K562 (cell line): ENCODE results near the gene LAMB1. TPM values are rescaled to one million over a fixed set of nuclear protein-coding genes. Genes with fewer than 3 reads are reported as not detected.

ENCODE experiments used
- CBFB ChIP-seq: sonication (generic); formaldehyde crosslinking; IDR thresholded peaks from 2 replicates; pipeline ENCODE4 v1.4.0; 2020; ENCODE audit warnings: mild to moderate bottlenecking, missing genetic modification reagents
- CHCHD3 ChIP-seq: fragments of 250-450 bp; sonication (Bioruptor Pico); IDR thresholded peaks from 2 replicates; pipeline ENCODE4 v2.1.2; 2022; ENCODE audit warnings: mild to moderate bottlenecking
- KLF1 ChIP-seq: fragments of 450-650 bp; IDR thresholded peaks from 2 replicates; pipeline ENCODE4 v1.6.1; 2016; ENCODE audit warnings: missing genetic modification characterization, missing compliant biosample characterization
- LCOR ChIP-seq: sonication (generic); formaldehyde crosslinking; IDR thresholded peaks from 2 replicates; pipeline ENCODE4 v1.8.0; 2022; ENCODE audit warnings: mild to moderate bottlenecking, missing genetic modification reagents
- MEF2D ChIP-seq: conservative IDR thresholded peaks from 2 replicates; pipeline ENCODE4 v1.6.1; 2016; ENCODE audit warnings: low read depth, missing genetic modification characterization, missing compliant biosample characterization
- PCBP1 ChIP-seq: fragments of 200-400 bp; formaldehyde crosslinking; IDR thresholded peaks from 2 replicates; pipeline ENCODE4 v1.6.1; 2018; ENCODE audit warnings: mild to moderate bottlenecking, low read depth, low read length; ENCODE audit not compliant: poor library complexity, severe bottlenecking
- ZNF24 ChIP-seq: fragments of 450-650 bp; IDR thresholded peaks from 2 replicates; pipeline ENCODE4 v1.6.1; 2016
- ZNF431 ChIP-seq: sonication (generic); formaldehyde crosslinking; IDR thresholded peaks from 2 replicates; pipeline ENCODE4 v1.8.0; 2022; ENCODE audit warnings: mild to moderate bottlenecking, missing genetic modification reagents
- ZNF584 ChIP-seq: fragments of 200-800 bp; sonication (Bioruptor generic); IDR thresholded peaks from 2 replicates; pipeline ENCODE4 v1.6.1; 2016; ENCODE audit warnings: low read depth, mild to moderate bottlenecking, missing genetic modification characterization, missing compliant biosample characterization
- polyA plus RNA-seq, 8 experiments: library from polyadenylated mRNA; depleted of rRNA in 4 of 8; stranded (reverse) in 5 of 8; unstranded in 3 of 8; fragments of >200 nt; fragmentation: Nextera tagmentation in 2 of 8; fragmentation: Illumina TruSeq in 1 of 8; extraction: Ambion mirVana in 2 of 8; extraction: Trizol in 1 of 8; gene quantifications; 2 replicates each; pipeline versions ENCODE4 v1.2.1 to v1.2.3, GENCODE V29; 2011 to 2014; ENCODE audit warnings: inconsistent platforms in 1 of 8, missing spikeins in 1 of 8
- total RNA-seq, 7 experiments: library from RNA; depleted of rRNA in 6 of 7; stranded (reverse); fragments of >200 nt in 6 of 7; fragmentation: Illumina TruSeq in 2 of 7; extraction: Trizol in 2 of 7; gene quantifications; 2 replicates each; pipeline versions ENCODE4 v1.2.1 to v1.2.3, GENCODE V29; 2011 to 2021; ENCODE audit warnings: low replicate concordance in 1 of 7
- TF ChIP-seq, protein P1 (sequence below): fragments of 450-650 bp; formaldehyde crosslinking; IDR thresholded peaks from 2 replicates; pipeline ENCODE4 v1.4.0; 2022; ENCODE audit warnings: missing genetic modification characterization
- TF ChIP-seq, protein P2 (sequence below), 2 experiments: fragments of 450-650 bp in 1 of 2; sonication (generic) in 1 of 2; formaldehyde crosslinking in 1 of 2; IDR thresholded peaks in 1 of 2; conservative IDR thresholded peaks in 1 of 2; 2 replicates each; pipeline versions ENCODE4 v1.6.1 to v1.8.1; 2016 to 2023; ENCODE audit warnings: mild to moderate bottlenecking in 2 of 2, moderate library complexity in 2 of 2, inconsistent platforms in 1 of 2, missing genetic modification reagents in 1 of 2
- TF ChIP-seq, protein P3 (sequence below): fragments of 450-650 bp; IDR thresholded peaks from 2 replicates; pipeline ENCODE4 v1.6.1; 2016; ENCODE audit warnings: low read depth, mild to moderate bottlenecking, moderate library complexity
- TF ChIP-seq, protein P4 (sequence below): fragments of 250-450 bp; sonication (Bioruptor Pico); IDR thresholded peaks from 2 replicates; pipeline ENCODE4 v1.5.0; 2021; ENCODE audit warnings: mild to moderate bottlenecking, borderline replicate concordance
- TF ChIP-seq, protein P5 (sequence below): sonication (generic); formaldehyde crosslinking; IDR thresholded peaks from 2 replicates; pipeline ENCODE4 v1.8.0; 2023; ENCODE audit warnings: mild to moderate bottlenecking, missing genetic modification reagents

LAMB1 gene
- total and polyA plus RNA-seq, 9 of the 15 experiments (the other 6 are each of a cell fraction or from before 2014, with no cell fraction given) = 6.0 to 17.7 (median 12.3) TPM

DNA sequence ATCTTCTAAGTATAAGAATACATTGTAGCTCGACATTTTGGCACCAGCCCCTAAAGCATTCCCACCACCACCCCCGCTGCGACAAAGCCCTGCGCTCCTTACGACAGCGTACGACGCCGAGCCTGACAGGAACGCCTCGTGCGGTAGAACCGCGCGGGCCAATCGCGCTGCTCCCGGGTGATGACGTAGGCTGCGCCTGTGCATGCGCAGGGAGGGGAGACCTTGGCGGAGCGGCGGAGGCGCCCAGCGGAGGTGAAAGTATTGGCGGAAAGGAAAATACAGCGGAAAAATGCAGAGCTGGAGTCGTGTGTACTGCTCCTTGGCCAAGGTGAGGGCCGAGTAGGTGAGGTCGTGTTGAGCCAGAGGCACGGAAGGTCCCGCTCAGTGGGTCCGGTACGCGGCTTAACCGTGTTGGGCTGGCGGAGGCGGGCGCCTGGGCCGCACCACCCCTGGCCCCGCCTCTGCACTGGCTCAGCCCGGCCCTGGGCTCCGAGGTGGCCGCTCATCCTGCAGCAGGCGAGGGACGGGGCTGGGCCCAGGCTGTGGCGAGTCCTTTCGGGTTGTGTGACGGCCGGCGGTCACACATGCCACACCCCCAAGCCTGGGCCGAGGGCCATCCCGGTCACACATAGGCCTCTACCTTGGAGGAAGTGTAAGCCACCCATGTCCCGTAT lies 111.9 kb downstream of the LAMB1 start, which contains the start of gene DLD (continued):
- TF ChIP-seq, protein P1, sequence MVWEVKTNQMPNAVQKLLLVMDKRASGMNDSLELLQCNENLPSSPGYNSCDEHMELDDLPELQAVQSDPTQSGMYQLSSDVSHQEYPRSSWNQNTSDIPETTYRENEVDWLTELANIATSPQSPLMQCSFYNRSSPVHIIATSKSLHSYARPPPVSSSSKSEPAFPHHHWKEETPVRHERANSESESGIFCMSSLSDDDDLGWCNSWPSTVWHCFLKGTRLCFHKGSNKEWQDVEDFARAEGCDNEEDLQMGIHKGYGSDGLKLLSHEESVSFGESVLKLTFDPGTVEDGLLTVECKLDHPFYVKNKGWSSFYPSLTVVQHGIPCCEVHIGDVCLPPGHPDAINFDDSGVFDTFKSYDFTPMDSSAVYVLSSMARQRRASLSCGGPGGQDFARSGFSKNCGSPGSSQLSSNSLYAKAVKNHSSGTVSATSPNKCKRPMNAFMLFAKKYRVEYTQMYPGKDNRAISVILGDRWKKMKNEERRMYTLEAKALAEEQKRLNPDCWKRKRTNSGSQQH (CRISPR knock-in tag) = no peak
- TF ChIP-seq LCOR (peak; percentile 88), ZNF24 (peak; percentile 89), ZNF584 (no peak; the same call in 1 of the 2 replicates), ZNF431 (no peak), MEF2D (tag) (no peak), PCBP1 (no peak), CBFB (CRISPR knock-in tag) (peak; percentile 81; the same call in 1 of the 2 replicates), KLF1 (tag) (peak; percentile 66), CHCHD3 (CRISPR knock-in tag) (no peak; the same call in 1 of the 2 replicates)
- TF ChIP-seq, protein P2, sequence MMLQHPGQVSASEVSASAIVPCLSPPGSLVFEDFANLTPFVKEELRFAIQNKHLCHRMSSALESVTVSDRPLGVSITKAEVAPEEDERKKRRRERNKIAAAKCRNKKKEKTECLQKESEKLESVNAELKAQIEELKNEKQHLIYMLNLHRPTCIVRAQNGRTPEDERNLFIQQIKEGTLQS (IDR thresholded peaks at IDR 0.05) = peak; percentile 79
- TF ChIP-seq, protein P2 (CRISPR knock-in tag; conservative IDR thresholded peaks at IDR 0.05) = peak; percentile 69; the same call in 1 of the 2 replicates
- TF ChIP-seq, protein P3, sequence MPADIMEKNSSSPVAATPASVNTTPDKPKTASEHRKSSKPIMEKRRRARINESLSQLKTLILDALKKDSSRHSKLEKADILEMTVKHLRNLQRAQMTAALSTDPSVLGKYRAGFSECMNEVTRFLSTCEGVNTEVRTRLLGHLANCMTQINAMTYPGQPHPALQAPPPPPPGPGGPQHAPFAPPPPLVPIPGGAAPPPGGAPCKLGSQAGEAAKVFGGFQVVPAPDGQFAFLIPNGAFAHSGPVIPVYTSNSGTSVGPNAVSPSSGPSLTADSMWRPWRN = peak; percentile 39; the same call in 1 of the 2 replicates
- TF ChIP-seq, protein P4, sequence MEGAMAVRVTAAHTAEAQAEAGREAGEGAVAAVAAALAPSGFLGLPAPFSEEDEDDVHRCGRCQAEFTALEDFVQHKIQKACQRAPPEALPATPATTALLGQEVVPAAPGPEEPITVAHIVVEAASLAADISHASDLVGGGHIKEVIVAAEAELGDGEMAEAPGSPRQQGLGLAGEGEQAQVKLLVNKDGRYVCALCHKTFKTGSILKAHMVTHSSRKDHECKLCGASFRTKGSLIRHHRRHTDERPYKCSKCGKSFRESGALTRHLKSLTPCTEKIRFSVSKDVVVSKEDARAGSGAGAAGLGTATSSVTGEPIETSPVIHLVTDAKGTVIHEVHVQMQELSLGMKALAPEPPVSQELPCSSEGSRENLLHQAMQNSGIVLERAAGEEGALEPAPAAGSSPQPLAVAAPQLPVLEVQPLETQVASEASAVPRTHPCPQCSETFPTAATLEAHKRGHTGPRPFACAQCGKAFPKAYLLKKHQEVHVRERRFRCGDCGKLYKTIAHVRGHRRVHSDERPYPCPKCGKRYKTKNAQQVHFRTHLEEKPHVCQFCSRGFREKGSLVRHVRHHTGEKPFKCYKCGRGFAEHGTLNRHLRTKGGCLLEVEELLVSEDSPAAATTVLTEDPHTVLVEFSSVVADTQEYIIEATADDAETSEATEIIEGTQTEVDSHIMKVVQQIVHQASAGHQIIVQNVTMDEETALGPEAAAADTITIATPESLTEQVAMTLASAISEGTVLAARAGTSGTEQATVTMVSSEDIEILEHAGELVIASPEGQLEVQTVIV (CRISPR knock-in tag) = peak; percentile 95
- TF ChIP-seq, protein P5, sequence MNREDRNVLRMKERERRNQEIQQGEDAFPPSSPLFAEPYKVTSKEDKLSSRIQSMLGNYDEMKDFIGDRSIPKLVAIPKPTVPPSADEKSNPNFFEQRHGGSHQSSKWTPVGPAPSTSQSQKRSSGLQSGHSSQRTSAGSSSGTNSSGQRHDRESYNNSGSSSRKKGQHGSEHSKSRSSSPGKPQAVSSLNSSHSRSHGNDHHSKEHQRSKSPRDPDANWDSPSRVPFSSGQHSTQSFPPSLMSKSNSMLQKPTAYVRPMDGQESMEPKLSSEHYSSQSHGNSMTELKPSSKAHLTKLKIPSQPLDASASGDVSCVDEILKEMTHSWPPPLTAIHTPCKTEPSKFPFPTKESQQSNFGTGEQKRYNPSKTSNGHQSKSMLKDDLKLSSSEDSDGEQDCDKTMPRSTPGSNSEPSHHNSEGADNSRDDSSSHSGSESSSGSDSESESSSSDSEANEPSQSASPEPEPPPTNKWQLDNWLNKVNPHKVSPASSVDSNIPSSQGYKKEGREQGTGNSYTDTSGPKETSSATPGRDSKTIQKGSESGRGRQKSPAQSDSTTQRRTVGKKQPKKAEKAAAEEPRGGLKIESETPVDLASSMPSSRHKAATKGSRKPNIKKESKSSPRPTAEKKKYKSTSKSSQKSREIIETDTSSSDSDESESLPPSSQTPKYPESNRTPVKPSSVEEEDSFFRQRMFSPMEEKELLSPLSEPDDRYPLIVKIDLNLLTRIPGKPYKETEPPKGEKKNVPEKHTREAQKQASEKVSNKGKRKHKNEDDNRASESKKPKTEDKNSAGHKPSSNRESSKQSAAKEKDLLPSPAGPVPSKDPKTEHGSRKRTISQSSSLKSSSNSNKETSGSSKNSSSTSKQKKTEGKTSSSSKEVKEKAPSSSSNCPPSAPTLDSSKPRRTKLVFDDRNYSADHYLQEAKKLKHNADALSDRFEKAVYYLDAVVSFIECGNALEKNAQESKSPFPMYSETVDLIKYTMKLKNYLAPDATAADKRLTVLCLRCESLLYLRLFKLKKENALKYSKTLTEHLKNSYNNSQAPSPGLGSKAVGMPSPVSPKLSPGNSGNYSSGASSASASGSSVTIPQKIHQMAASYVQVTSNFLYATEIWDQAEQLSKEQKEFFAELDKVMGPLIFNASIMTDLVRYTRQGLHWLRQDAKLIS (CRISPR knock-in tag) = peak; percentile 94
